ENCODE results near the gene RASAL2.
"Not testable (repeated sequence)": the region's sequence is repeated elsewhere in the genome, so short reads cannot be mapped to it uniquely, and the experiment has no call there.

The RASAL2 gene

GRCh38 chr1:178086766-178087165, 7.1 kb upstream of the RASAL2 start:
- no peak overlapping the region for H3K4me3 ChIP-seq (ENCODE audit: low read length)
- H3K79me2 ChIP-seq (ENCODE audit: low read length): no peaks in the 10 kb centered on the region

GRCh38 chr1:178088651-178089050, 5.3 kb upstream of the RASAL2 start:
- Histone ChIP-seq H3K27ac (ENCODE audit: low read length) (no peak overlapping the region), H3K4me3 (ENCODE audit: low read length) (no peak overlapping the region), H3K79me2 (ENCODE audit: low read length) (no peaks in the 10 kb centered on the region), H3K9me3 (ENCODE audit: insufficient read depth, low read length) (no peaks in the 10 kb centered on the region), H3K9ac (ENCODE audit: low read length) (no peak overlapping the region), H3K27me3 (ENCODE audit: low read depth, low read length) (no peaks in the 10 kb centered on the region), H2AFZ (ENCODE audit: low read depth, low read length) (no peak overlapping the region), H4K20me1 (ENCODE audit: insufficient read depth, low read length) (no peaks in the 10 kb centered on the region), H3K4me2 (ENCODE audit: low read length) (no peak overlapping the region), H3K36me3 (replicated peaks; ENCODE audit: low read depth, low read length) (no peaks in the 10 kb centered on the region), H3K4me1 (ENCODE audit: low read length) (peaks cover 9% of the 10 kb centered on the region)
- no peak for TF ChIP-seq CTCF (IDR thresholded peaks at IDR 0.05; ENCODE audit: low read depth, low read length)

More at GRCh38 chr1:178086766-178087165, 7.1 kb upstream of the RASAL2 start:
- H3K4me1 ChIP-seq (ENCODE audit: low read length): no peaks in the 10 kb centered on the region
- TF ChIP-seq CTCF (IDR thresholded peaks at IDR 0.05; ENCODE audit: low read depth, low read length) (no peak), EZH2phosphoT487 (IDR thresholded peaks at IDR 0.05; ENCODE audit: low read depth) (no peak)
- no peaks in the 10 kb centered on the region for H3K27me3 ChIP-seq (ENCODE audit: low read depth, low read length)
- no peaks in the 10 kb centered on the region for H3K36me3 ChIP-seq (replicated peaks; ENCODE audit: low read depth, low read length)
- H2AFZ ChIP-seq (ENCODE audit: low read depth, low read length): no peak overlapping the region
- no peaks in the 10 kb centered on the region for H3K9me3 ChIP-seq (ENCODE audit: insufficient read depth, low read length)
- H4K20me1 ChIP-seq (ENCODE audit: insufficient read depth, low read length): no peaks in the 10 kb centered on the region
- H3K27ac ChIP-seq (ENCODE audit: low read length): no peak overlapping the region
- no peak overlapping the region for H3K4me2 ChIP-seq (ENCODE audit: low read length)
- no peak overlapping the region for H3K9ac ChIP-seq (ENCODE audit: low read length)

GRCh38 chr1:178091454-178091853, 2.5 kb upstream of the RASAL2 start:
- not testable (repeated sequence) for H3K27ac ChIP-seq (ENCODE audit: low read length); H3K4me2 ChIP-seq (ENCODE audit: low read length)

GRCh38 chr1:178091986-178092745, 1.7 kb upstream of the RASAL2 start:
- H3K4me2 ChIP-seq (ENCODE audit: low read length): peak overlapping the region; percentile 76
- H3K27me3 ChIP-seq (ENCODE audit: low read depth, low read length): no peaks in the 10 kb centered on the region
- H3K36me3 ChIP-seq (replicated peaks; ENCODE audit: low read depth, low read length): no peaks in the 10 kb centered on the region
- no peak overlapping the region for H3K27ac ChIP-seq (ENCODE audit: low read length)
- H3K79me2 ChIP-seq (ENCODE audit: low read length): no peaks in the 10 kb centered on the region
- H3K4me1 ChIP-seq (ENCODE audit: low read length): peaks cover 17% of the 10 kb centered on the region
- H3K9ac ChIP-seq (ENCODE audit: low read length): no peak overlapping the region; the same call in 1 of the 2 replicates
- no peak overlapping the region for H2AFZ ChIP-seq (ENCODE audit: low read depth, low read length)
- no peaks in the 10 kb centered on the region for H3K9me3 ChIP-seq (ENCODE audit: insufficient read depth, low read length)
- H4K20me1 ChIP-seq (ENCODE audit: insufficient read depth, low read length): no peaks in the 10 kb centered on the region
- peak overlapping the region; percentile 79 for H3K4me3 ChIP-seq (ENCODE audit: low read length)
- no peak for TF ChIP-seq EZH2phosphoT487 (IDR thresholded peaks at IDR 0.05; ENCODE audit: low read depth)
- no peak for TF ChIP-seq CTCF (IDR thresholded peaks at IDR 0.05; ENCODE audit: low read depth, low read length)

More at GRCh38 chr1:178091454-178091853, 2.5 kb upstream of the RASAL2 start:
- H2AFZ ChIP-seq (ENCODE audit: low read depth, low read length); H3K4me3 ChIP-seq (ENCODE audit: low read length); H3K36me3 ChIP-seq (replicated peaks; ENCODE audit: low read depth, low read length); H4K20me1 ChIP-seq (ENCODE audit: insufficient read depth, low read length); H3K79me2 ChIP-seq (ENCODE audit: low read length); H3K9me3 ChIP-seq (ENCODE audit: insufficient read depth, low read length); H3K27me3 ChIP-seq (ENCODE audit: low read depth, low read length); H3K9ac ChIP-seq (ENCODE audit: low read length): not testable (repeated sequence)
- peaks cover 17% of the 10 kb centered on the region for H3K4me1 ChIP-seq (ENCODE audit: low read length)
